ENCODE measurements around the gene TMEM190.
A peak's percentile ranks its signal among the peaks of the same experiment; 100 is the strongest.

The TMEM190 gene

DNA sequence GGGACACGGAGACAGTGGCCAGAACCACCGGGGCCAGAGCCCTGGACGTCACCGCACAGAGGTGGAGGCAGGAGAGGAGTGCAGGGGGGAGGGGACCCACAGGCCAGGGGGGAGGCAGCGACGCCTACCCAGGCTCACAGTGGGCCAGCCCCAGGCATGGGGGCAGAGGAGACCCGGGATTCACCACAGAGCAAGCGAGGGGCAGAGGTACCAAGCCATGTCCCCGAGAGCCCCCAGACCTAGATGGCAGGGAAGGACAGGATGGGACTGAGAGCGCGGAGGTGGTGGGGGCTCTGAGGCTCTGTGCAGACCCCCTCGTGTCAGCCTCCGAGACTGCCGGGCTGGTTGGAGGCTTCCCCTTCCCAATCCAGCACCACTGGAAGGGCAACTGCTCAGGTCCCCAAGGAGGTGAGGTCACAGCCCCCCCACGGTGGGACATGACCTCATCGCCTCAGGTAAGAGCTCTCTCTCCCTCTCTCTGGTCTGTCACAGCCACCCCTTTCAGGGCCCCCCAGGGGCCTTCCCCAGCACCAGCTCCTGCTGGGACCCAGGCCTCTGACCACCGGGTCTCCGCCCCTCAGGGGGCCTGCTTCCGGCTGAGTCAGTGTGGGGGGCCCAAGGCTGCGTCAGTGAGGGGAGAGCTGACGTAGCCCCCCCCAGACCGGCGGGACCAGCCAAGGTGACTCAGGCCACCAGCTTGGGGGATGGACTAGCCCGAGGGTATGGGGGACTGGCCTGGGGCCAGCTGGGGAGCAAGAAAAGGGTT is 4.1 kb upstream of the TMEM190 start:
- DNase-seq, result no peak

DNA sequence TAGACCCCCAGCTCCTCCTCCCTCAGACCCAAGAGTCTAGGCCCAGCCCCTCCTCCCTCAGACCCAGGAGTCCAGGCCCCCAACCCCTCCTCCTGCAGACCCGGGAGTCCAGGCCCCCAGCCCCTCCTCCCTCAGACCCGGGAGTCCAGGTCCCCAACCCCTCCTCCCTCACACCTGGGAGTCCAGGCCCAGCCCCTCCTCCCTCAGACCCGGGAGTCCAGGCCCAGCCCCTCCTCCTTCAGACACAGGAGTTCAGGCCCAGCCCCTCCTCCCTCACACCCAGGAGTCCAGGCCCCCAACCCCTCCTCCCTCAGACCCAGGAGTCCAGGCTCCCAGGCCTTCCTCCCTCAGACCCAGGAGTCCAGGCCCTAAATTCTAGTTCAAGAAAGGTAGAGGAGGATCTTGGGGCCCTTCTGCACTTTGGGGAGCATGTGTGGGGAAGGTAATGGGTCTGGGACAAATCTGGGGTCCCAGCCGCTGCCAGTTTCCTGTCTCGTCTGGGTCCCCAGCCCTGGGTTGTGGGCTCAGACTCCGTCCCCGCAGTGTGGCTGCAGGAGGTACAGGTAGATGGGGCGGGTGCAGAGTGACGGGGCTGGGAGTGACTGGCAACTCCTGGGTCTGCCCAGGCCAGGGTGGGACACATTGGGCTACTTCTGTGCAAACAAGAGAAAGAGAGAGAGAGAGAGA is 3.2 kb upstream of the TMEM190 start:
- DNase-seq, result no peak

DNA sequence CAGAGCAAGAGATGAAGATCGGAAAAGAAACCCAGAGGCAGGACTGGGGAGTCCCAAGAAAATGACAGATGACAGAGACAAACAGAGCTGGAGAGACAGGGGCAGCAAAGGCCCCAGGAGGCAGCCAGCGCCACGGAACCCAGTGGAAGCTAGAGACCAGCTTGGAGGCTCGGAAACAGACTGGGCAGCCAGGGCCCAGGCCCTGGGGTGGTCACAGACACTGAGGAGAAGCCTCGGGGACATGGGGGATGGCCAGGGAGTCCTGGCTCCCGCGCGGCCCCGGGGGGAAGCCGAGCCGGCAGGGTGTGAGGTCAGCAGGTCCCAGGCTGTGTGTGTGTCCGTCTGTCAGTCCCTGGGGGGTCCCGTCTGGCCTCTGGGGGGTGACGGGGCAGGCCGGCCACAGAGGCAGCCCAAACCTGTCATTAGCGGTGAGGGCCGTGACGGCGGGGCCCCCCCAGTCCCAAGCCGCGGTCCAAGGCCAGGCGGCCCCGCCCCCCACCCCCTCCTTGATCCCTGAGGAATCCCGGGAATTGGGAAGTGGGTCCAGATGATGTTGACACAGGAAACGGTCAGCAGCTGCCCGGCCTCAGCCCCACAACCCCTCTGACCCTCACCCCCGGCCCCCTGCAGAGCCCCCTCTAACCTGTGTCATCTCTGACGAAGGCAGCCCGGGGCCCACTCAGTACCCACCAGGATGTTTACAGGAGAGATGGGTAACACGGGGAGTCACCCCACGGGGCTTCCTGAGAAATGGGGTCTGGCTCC is 2.5 kb upstream of the TMEM190 start:
- DNase-seq, result no peak

DNA sequence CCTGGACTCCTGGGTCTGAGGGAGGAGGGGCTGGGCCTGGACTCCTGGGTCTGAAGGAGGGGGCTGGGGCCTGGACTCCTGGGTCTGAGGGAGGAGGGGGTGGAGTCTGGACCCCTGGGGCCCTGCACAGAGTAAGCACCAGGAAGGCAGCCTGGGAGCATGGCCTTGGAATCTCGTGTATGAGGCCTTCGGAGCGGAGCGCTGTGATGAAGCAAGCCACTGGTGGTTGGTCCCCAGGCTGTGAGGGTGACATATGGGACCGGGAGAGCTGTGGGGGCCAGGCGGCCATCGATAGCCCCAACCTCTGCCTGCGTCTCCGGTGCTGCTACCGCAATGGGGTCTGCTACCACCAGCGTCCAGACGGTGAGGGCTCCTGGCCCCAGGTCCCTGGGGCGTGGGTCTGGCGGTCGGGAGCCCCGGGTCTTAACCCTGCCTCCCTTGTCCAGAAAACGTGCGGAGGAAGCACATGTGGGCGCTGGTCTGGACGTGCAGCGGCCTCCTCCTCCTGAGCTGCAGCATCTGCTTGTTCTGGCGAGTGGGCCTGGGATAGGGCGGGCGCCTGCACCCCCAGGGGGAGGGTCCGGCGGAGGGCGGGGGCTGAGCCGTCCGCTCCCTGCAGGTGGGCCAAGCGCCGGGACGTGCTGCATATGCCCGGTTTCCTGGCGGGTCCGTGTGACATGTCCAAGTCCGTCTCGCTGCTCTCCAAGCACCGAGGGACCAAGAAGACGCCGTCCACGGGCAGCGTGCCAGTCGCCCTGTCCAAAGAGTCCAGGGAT is 918 bp downstream of the TMEM190 start:
- DNase-seq, result no peak

DNA sequence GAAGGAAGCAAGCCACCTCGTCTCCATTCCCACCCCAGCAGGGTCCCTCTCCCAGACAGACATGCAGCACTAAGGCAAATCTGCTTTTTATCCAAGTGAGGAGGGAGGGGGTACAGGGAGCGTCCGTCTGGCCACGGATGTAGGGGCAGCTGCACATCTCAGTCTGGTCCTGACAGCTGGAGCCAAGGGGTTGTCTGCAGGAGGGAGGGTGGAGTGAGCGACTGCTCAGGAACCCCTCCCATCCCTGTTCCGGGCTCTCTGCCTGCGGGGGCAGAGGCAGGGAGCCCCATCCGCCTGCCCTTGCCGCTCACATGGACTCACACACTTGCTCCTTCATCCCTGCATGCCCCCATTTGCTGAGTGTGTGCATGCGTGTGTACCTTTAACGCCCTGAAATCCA is 2.5 kb downstream of the TMEM190 start:
- no peak for DNase-seq

DNA sequence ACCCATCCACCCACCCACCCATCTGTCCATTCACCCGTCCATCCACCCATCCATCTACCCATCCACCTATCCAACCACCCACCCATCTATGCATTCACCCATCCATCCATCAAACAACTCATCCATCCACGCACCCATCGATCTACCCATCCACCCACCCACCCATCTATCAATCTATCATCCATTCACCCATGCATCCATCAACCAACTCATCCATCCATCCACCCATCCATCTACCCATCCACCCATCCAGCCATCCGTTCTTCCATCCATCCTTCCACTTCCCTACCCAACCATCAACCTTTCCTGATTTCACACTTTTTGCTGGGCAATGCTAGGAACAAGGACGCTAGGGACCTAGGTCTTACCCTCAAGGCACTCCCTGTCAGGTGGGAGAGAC is 5.4 kb downstream of the TMEM190 start:
- no peak for DNase-seq

DNA sequence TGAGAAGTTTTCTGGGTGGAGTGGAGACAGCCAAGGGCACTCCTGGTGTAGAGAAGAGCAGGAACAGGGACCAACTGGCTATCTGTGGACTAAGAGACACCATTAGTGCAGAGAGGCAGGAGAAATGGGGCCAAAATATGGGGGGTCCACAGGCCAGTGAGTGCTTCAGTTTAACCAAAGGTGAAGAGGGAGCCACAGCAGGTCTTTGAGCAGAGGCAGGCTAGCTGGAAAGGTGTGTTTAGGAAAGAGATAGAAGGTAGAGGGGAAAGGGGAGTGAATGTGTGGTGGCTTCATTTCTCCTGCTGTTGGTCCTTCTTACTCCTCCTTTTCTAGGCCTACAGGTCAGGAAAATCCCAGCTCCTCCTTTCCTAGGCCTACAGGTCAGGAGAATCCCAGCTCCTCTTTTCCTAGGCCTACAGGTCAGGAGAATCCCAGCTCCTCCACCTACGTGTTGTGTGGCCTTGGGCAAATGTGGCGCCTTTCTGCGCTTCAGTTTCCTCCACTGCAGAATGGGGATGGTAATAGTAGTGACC is 6.0 kb downstream of the TMEM190 start:
- DNase-seq, result no peak

DNA sequence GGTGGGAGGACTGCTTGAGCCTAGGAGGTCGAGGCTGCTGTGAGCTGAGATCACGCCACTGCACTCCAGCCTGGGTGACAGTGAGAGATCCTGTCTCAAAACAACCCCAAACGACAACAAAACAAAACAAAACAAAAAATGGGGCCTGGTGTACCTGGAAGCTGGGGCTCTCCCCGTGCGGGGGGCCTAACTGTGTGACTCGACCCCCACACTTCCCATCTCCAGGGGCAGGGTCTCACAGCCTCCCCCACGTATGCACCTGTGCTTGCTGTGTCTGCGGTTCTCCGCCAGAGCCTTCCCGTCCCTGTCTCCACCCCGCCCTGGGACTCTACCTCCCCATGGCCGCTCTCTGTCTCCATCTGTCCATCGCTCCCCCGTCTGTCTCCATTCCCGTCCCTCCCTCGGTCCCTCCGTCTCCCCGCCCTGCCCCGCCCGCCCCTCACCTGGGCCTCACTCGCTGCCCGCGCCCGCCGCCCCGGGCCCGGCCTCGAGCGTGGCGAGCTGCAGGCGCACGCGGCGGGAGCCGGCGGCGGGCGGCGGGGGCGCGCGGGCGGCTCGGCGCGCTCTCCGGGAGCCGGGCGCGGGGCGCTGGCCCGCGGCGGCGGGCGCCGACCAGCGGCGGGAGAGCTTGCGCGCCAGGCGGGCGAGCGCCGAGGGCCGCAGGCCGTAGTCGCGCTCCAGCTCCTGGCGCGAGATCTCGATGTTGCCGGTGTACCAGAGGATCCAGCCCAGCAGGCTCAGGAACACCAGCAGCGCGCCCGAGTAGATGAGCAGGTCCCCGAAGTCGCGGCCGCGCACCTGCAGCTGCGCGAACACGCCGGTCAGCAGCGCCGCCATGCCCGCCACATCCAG is 6.9 kb downstream of the TMEM190 start:
- no peak for DNase-seq

DNA sequence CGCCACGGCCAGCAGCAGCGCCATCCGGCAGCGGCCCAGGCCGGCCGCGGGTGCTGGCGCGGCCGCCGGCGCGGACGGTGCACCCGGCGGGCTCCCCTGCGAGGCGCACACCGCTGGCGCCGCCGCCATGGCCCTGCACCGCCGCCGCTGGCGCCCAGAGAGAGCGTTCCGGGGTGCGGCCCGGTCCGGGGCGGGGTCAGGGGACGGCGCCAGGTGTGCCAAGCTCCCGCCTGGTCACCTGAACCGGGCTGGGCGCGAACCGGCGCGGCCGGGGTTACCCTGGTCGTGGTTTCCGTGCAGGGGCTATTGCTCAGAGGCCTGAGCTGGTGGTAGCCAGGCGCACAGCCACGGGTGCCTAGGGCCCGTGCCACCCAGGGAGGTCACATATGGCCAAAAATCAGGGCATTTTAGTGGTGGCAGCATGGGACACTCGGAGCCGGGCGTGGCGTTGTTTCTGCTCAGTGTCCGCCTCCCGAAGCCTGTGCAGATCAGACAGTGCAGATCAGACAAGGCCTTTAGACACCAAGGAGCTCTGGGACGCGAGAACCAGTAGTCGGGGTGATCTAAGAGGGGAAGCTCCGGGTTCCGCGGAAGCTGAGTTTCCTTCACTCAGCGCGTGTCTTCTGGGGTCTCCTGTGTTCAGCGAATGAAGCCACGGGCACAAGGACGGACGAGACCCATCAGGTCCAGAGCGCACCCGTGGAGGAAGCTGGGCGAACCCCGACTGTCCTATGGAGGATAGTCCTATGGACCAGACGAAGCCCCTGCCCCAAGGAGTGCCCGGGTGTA is 7.7 kb downstream of the TMEM190 start, which contains the start of gene TMEM238:
Gene TMEM238, minus strand, starts transcription at position 162 of the 789 bp plus-strand sequence. Its CDS starts 33 bp downstream, at position 129.
- no peak for DNase-seq

DNA sequence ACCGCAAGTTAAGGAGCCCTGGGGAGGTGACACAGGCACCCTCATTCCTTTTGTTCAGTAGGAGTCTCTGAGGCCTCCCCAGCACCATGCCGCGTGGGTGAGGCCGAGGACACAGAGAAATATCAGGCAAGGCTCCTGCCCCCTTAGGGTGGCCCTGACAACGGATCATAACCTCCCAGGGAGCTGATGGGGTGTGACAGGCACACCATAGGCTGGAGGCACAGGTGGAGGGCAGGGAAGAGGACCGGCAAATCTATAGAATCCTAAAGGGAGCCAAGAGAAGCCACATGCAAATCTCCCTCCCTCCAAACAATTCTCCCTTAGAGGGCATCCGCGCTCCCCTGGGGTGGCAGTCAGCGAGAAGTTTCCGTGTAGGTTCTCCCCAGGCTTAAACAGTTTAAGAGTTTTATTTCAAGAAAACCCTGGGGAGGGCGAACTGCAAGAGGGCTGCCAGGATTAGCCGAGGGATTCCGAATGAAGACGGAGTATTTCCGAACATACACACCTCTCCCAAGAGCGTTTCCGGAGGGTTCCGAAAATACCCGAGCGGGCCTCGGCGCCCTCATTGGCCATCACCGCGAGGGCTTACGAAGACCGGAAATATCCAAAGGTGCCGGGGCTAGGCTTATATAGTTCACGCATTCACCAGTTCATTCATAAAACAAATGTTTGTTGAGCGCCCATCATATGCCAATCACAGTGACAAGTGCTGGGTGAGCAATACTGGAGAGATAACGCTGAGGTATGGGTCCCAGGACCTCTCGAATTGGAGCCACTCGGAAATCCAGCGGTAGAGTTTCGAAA is 8.5 kb downstream of the TMEM190 start:
- peak; percentile 89 for DNase-seq

DNA sequence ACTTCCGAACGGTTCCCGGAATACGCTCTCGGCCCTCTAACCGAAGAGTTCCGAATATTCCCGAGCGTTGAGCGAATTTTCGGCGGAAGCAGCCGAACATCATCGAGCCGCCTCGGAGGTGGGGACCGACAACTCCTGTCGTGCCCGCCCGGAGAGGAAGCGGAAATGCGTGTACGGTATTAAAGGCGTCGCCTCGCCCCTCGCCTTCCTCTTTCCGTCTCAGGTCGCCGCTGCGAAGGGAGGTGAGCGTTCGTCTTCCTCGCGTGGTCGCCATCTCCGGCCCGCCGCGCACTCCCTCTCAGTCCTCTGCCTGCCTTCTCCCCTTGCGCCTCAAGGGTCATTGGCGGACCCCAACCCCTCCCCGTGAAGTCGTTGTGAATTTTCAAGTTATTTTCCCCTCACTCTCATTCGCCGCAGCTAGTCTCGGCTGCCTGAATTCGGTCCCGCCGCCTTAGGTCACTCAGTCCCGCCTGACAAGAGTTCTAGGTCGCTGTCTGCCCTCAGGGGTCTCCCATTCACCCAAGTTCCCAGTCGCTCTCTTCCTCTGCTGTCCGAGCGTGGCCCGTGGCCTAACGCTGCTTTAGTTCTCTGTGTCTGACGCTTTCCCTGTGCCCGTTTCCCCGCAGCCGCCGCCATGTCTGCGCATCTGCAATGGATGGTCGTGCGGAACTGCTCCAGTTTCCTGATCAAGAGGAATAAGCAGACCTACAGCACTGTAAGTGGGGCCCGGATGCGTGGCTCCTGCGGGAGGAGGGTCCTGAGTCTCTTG is 9.3 kb downstream of the TMEM190 start, which contains the start of gene RPL28:
Gene RPL28, plus strand, starts transcription at position 209 of the 769 bp plus-strand sequence. Its CDS starts 426 bp downstream, at position 635.
- peak; percentile 89 for DNase-seq

DNA sequence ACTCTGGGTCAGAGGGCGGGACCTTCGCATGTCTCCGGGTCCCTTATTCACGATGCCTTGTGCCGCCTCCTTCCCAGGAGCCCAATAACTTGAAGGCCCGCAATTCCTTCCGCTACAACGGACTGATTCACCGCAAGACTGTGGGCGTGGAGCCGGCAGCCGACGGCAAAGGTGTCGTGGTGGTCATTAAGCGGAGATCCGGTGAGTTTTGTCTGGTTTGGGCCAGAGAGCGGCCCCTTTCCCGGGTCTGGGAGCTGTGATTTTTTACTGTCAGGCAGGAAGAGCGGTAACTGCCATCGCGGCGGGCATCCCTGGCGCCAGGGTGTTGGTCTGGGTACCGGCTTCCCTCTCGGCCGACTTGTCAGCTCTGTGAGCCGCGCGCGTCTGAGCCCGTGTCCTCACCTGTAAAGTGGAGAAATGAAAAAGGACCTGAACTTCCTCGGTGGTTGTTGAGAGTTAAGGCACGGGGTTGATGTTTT is 9.9 kb downstream of the TMEM190 start:
- no peak for DNase-seq

DNA sequence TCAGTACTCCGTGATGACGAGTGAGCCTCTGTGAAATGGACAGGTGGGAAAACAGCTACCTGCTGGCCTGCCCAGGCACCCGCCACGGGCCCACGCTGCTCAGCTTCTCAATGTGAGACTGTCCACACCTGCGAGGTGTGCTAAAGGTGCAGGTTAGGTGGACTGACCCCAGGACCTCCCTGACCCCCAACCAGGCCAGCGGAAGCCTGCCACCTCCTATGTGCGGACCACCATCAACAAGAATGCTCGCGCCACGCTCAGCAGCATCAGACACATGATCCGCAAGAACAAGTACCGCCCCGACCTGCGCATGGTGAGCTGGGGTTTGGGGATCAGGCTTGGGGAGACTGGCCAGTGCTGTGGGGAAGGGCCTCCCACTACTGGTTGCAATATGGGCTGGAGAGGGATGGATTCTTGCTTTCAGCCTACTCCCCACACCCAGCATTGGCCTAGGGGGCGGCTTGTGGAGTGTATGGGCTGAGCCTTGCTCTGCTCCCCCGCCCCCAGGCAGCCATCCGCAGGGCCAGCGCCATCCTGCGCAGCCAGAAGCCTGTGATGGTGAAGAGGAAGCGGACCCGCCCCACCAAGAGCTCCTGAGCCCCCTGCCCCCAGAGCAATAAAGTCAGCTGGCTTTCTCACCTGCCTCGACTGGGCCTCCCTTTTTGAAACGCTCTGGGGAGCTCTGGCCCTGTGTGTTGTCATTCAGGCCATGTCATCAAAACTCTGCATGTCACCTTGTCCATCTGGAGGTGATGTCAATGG is 11.3 kb downstream of the TMEM190 start:
- no peak for DNase-seq

DNA sequence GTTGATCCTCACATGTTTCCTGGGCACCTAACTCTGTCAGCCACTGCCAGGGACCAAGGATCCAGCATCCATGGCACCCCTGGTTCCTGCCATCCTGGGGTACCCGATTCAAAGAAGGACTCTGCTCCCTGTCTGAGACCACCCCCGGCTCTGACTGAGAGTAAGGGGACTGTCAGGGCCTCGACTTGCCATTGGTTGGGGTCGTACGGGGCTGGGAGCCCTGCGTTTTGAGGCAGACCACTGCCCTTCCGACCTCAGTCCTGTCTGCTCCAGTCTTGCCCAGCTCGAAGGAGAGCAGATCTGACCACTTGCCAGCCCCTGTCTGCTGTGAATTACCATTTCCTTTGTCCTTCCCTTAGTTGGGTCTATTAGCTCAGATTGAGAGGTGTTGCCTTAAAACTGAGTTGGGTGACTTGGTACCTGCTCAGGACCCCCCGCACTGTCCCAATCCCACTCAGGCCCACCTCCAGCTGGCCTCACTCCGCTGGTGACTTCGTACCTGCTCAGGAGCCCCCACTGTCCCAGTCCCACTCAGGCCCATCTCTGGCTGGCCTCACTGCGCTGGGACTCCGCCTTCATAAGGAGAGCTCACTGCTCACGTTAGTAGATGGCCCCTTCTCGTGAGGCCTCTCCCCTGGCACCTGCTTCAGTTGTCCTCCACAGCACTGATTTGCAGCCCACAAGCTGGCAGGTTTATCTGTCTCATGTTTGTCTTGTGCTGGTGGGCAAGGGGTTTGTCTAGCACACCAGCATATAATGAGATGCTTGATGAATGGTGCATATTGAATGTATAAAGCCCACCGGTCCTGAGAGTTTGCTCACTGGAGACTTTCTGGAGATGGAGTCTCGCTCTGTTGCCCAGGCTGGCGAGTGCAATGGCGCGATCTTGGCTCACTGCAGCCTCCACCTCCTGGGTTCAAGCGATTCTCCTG is 13.0 kb downstream of the TMEM190 start:
- no peak for DNase-seq

DNA sequence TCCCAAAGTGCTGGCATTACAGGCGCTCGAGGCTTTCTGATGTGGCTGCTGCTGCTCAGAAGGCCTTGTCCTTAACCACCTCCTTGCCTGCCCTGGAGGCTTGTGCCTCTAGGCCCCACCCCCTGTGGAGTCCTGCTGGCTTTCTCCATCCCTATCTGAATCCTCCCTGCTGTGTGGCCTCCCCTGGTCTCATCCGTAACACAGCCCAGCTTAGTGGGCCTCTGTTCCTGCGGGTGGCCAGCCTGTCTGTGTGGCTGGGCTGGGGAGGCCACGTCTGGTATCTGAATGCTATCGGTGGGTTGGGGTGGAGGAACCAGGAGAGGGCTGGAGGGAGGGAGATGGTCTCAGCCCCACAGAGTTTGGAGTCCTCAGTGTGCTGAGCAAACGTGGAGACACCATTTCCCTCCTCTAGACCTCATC is 13.8 kb downstream of the TMEM190 start:
- DNase-seq, result no peak

DNA sequence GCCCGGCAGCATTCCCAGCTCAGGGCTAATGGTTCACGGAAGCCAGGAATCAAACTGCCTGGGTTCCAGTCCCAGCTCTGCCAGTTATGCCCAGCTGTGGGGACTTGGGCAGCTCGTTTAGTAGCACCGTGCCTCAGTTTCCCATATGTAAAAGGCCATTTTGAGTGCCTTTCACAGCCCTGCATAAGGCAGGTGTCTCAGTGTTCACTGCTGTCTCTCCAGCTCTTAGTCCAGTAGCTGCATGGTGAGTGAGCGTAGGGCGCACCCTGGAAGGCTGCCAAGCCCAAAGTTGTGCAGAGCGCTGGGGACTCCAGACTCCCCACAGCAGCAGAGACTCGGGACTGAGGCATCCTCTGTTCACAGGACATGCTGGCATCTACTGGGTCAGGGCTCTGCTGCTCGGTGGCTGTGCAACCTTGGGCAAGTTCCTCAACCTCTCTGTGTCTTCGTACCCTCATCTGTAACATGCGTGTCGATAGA is 14.6 kb downstream of the TMEM190 start:
- no peak for DNase-seq
